GM18508 (cell line): ENCODE data around the gene UMODL1.
A peak's percentile ranks its signal among the peaks of the same experiment; 100 is the strongest.
"Not testable (repeated sequence)": the region's sequence is repeated elsewhere in the genome, so short reads cannot be mapped to it uniquely, and the experiment has no call there.

Experiments used
- ATAC-seq: cut with Tn5 transposase; IDR thresholded peaks from one replicate; pipeline ENCODE4 v1.9.1; 2021; ENCODE audit warnings: moderate number of reproducible peaks; ENCODE audit not compliant: insufficient read depth, unreplicated experiment

Gene UMODL1

GRCh38 chr21:42179316-42179715 is 108.2 kb downstream of the UMODL1 start:
- ATAC-seq, result no peak

GRCh38 chr21:42180001-42180400 is 108.9 kb downstream of the UMODL1 start:
- not testable (repeated sequence) for ATAC-seq

DNA sequence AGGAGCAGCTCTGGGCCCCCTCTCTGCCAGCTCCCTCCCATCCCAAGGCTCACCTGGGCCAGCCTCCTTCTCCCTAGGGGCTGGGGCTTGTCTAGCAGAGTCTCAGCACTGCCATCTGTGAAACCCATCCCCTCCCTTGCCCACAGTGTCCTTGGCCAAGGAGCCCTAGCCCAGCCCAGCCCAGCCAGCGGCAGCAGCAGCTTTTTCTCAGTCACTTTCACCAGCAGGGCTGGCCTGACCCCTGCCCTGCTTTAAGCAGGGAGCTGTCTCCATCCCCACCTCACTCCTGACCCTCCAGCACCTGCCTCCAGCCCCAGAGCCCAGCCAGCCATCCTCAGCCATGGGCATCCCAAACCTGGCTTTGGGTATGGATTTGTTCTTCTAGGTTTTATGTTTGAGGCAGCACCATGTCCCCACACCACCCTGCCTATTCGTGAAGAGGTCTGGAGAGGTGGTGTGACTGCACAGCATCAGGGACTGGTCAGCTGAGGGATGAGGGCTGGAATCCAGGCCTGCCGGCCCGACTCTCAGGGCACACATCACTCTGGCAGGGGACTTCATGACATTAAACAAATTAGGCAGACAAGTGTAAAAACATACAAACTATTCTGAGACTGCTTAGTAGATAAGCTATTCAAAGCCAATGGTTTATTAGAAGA is 111.7 kb downstream of the UMODL1 start:
- ATAC-seq, result no peak

DNA sequence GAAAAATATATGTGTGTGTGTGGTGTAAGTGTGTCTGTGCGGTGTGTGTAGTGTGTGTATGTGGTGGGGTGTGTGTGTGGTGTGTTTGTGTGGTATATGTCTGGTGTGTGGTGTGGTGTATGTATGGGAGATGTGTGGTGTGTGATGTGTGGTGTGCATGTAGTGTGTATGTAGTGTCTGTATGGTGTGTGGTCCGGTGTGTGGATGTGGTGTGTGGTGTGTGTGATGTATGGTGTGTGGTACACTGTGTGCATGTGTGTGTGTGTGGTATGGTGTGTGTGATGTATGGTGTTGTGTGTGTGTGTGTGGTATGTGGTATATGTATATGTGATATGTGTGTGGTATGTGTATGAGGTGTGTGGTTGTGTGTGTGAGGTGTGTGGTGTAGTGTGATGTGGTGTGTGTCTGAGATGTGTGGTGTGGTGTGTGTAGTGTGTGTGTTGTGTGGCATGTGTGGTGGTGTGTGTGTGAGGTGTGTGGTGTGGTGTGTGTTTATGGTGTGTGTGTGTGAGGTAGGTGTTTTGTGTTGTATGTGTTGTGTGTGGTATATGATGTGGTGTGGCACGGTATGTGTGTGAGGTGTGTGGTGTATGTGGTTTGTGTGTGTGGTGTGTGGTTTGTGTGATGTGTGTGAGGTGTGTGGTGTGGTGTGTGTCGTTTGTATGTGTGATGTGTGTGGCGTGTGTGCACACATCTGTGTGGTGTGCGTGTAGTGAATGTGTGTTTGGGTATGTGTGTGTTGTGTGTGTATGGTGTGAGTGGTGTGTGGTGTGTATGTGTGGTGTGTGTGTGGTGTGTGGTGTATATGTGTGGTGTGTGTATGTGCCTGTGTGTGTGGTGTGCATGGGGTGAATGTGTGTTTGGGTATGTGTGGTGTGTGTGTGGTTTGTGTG is 112.5 kb downstream of the UMODL1 start:
- no peak for ATAC-seq

DNA sequence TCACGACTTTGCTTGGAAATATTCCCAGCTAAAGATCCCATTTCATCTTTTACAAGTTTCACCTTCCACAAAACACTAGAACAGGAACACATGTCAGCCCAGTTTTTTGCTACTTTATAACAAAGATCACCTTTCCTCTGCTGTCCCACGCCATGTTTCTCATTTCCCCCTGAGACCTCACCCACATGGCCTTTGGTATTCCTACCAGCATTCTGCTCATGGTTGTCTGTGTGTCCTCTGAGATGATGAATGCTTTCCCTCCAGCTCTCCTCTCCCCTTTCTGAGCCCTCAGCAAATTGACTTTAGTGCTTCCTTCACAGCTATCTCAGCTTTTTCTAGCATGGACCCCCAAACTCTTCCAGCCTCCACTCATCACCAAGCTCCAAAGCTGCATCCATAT is 115.5 kb downstream of the UMODL1 start:
- ATAC-seq, result no peak

- ATAC-seq, result peak; percentile 89
Measured at GRCh38 chr21:42187976-42188653, 117.0 kb downstream of the UMODL1 start.

DNA sequence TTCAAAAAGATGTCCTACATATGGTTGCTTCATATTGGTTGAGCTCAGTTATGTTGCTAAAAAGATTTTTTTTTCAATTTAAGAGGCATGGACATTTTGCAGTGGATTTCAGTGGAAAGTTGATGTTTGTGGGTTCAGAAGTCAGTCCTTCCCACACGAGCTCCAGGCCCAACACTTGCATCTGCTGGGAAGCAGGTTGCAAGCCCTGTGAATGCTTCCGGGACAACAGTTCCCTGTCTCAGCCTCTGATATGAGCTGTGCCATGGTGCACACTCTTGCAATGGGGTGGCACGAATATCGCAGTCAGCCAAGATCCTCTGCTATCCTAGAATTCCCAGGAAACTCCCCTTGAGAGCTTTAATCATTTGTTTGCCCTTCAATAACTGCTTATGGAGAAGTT is 117.5 kb downstream of the UMODL1 start:
- ATAC-seq, result no peak

DNA sequence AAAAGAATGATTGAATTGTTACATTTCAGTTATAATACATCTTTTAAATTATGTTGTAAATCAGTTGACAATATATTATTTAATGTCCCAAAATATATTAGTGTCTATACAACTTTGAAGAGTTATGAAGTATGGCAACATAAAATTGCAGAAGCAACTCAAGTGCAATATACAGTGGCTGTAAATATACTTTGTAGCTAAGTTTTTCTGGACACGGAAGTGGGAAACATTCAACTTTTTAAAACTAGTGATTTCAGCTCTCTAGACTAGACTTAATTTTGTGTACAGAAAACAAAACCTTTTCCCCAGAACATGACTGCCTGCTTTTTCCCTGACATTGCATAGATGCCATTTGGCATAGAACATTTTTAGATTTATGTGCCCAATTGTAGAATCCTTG is 118.3 kb downstream of the UMODL1 start:
- ATAC-seq, result no peak

DNA sequence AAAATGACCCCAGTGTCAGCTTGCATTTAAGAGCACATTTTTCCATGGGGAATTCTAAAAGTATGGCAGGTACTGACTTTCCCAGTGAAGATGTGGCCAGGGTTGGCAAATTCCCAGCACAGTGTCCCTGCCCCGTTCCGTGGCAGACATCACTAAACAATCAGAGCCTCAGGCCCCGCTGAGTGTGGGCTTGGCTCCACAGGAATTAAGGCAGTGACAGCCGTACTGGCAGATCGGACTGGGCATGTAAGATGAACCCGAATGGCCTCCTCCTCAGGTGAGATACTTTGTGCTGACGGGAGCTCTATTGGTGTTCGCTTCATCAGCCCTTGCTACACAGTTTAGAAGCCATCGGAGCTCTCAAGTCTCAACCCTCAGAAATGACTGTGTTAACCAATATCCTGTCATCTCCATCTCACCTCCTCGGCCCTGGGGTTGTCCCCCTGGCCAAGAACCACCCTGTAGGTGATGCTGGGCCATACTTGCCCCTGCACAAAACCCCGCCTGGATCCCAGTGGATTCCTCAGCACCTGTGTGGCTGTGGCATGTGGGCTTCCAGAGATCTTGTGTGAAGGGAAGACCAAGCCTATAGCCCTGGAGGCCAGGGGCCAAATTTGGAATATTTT is 118.9 kb downstream of the UMODL1 start:
- ATAC-seq, result no peak

DNA sequence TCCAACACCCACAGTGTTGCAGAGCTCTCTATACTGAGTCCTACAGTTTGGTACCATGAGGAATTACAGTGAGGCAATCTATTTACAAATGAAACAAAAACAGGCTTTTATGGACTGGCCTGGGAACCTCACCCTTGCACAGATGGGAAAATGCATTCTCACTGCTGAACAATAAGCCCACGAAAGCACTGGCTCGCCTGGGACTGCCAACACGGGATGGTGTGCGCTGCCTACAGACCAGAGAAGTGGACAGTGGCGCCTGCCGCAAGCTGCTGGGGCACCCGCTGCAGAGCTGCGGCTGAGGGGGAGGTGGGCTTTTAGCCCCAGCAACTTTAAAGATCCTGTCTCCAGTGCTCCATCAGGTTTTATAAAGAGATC is 119.4 kb downstream of the UMODL1 start:
- ATAC-seq, result no peak

- no peak for ATAC-seq
Measured at GRCh38 chr21:42191064-42191463, 119.9 kb downstream of the UMODL1 start.

GRCh38 chr21:42191696-42192595 is 120.8 kb downstream of the UMODL1 start:
- no peak for ATAC-seq
